Smooth muscle cell (in vitro differentiated cells): ENCODE measurements around the gene SRGAP3. TPM values are rescaled to one million over a fixed set of nuclear protein-coding genes. Genes with fewer than 3 reads are reported as not detected.

Experiments
- DNase-seq: peaks from one replicate; lab custom pipeline; 2025; ENCODE audit not compliant: unreplicated experiment; lab: John Stamatoyannopoulos, UW
- H2AFZ ChIP-seq: fragments of 200-600 bp; sonication (generic); 2 replicates; pipeline ENCODE4 v1.6.0; 2016; ENCODE audit warnings: antibody characterized with exemption, low read depth, mild to moderate bottlenecking
- H3F3A ChIP-seq: fragments of 200-600 bp; sonication (generic); 2 replicates; pipeline ENCODE4 v1.6.0; 2017; ENCODE audit warnings: antibody characterized with exemption, low read depth
- H3K27ac ChIP-seq: fragments of 200-600 bp; sonication (generic); 2 replicates; pipeline ENCODE4 v1.5.1; 2016; ENCODE audit warnings: low read depth, mild to moderate bottlenecking
- H3K27me3 ChIP-seq: fragments of 200-600 bp; sonication (generic); 2 replicates; pipeline ENCODE4 v1.6.1; 2016; ENCODE audit warnings: low read depth, mild to moderate bottlenecking
- H3K36me3 ChIP-seq: fragments of 200-600 bp; sonication (generic); 2 replicates; pipeline ENCODE4 v1.5.1; 2016; ENCODE audit warnings: low read depth
- H3K4me1 ChIP-seq: fragments of 200-600 bp; sonication (generic); 2 replicates; pipeline ENCODE4 v1.5.1; 2016; ENCODE audit warnings: low read depth
- H3K4me2 ChIP-seq: fragments of 200-600 bp; sonication (generic); 2 replicates; pipeline ENCODE4 v1.6.0; 2016; ENCODE audit warnings: mild to moderate bottlenecking
- H3K4me3 ChIP-seq: fragments of 200-600 bp; sonication (generic); 2 replicates; pipeline ENCODE4 v1.5.1; 2016; ENCODE audit warnings: mild to moderate bottlenecking
- H3K79me2 ChIP-seq: fragments of 200-600 bp; sonication (generic); 2 replicates; pipeline ENCODE4 v1.6.0; 2016; ENCODE audit warnings: low read depth, mild to moderate bottlenecking
- H3K9ac ChIP-seq: fragments of 200-600 bp; sonication (generic); 2 replicates; pipeline ENCODE4 v1.6.0; 2016; ENCODE audit warnings: low read depth
- H3K9me3 ChIP-seq: fragments of 200-600 bp; sonication (generic); replicated peaks from 2 replicates; pipeline ENCODE4 v1.5.1; 2016; ENCODE audit warnings: low read depth
- H4K20me1 ChIP-seq: fragments of 200-600 bp; sonication (generic); 2 replicates; pipeline ENCODE4 v1.6.0; 2016; ENCODE audit warnings: low read depth
- whole genome bisulfite sequencing: methylation state at CpG from one replicate; pipeline ENCODE4 v1.1.7; 2016; ENCODE audit warnings: low lambda C conversion rate; 5-methylcytosine and 5-hydroxymethylcytosine counted together
- polyA plus RNA-seq: library from polyadenylated mRNA; unstranded; fragments of >200 nt; fragmentation: Nextera tagmentation; extraction: Ambion mirVana; gene quantifications from 2 replicates; pipeline ENCODE4 v1.2.1, GENCODE V29; 2016
- total RNA-seq: library from RNA; depleted of rRNA; stranded (reverse); fragments of >200 nt; gene quantifications from 2 replicates; pipeline ENCODE4 v1.2.3, GENCODE V29; 2014
- TF ChIP-seq, protein P1 (sequence below): fragments of 200-600 bp; sonication (generic); IDR thresholded peaks from 2 replicates; pipeline ENCODE4 v1.5.1; 2017; ENCODE audit warnings: borderline replicate concordance, mild to moderate bottlenecking, antibody characterized with exemption; ENCODE audit not compliant: insufficient read depth, poor library complexity, severe bottlenecking

Gene SRGAP3
- total and polyA plus RNA-seq, 2 experiments from 2014 or later, result 1.5 to 3.1 TPM

DNA sequence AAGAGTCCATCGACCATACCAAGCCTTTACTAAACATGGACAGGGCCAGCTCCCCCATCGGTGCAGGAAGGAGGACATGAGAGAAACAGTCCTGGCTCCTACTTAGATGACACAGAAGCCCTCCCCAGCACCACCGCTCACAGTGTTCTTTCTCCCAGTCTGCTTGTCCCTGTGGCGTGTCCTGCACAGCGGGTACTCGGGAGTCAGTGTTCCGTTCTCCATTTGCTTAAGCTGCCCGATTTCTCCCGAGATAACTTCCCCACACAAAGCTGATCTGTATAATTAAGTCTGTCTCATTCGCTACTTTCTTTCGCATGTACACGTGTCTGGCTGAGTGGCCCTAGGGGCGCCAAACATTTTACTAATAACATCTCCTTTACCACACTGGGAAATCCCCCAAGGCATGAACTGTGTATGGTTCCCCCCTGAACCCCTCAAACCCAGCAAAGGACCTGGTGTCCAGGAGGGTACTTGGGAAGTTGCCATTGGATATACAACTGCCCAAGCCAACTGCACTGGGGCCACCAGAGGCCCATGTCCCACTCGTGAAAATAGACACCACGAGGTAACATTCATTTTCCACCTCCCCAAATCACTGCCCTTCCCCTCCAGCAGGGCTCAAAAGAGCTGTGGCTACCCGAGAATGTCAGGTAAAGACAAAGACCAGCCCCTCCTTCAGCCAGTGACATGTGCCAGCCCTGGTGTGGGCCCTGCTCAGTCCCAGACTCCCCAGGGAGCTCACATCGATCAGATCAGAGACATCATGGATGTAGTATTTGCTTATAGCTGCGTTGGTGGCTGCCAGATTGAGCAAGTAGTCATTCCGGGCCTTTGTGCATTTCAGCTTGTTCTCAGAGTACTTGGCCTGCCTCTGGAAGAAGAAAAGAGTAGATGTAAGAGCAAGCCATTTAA, 189.7 kb downstream of the SRGAP3 start:
- H3K4me1 ChIP-seq, result no peaks in the 10 kb centered on the region
- WGBS, result 85% methylated on average over 19 of the region's 19 CpGs
- no peak for DNase-seq
- no peak overlapping the region for H3K9ac ChIP-seq
- H3K4me2 ChIP-seq, result no peak overlapping the region
- no peak overlapping the region for H2AFZ ChIP-seq
- no peak overlapping the region for H3K27ac ChIP-seq
- H3K27me3 ChIP-seq, result no peaks in the 10 kb centered on the region
- H3F3A ChIP-seq, result no peaks in the 10 kb centered on the region
- H4K20me1 ChIP-seq, result no peaks in the 10 kb centered on the region
- H3K79me2 ChIP-seq, result no peaks in the 10 kb centered on the region
- no peak overlapping the region for H3K4me3 ChIP-seq
- TF ChIP-seq, protein P1, sequence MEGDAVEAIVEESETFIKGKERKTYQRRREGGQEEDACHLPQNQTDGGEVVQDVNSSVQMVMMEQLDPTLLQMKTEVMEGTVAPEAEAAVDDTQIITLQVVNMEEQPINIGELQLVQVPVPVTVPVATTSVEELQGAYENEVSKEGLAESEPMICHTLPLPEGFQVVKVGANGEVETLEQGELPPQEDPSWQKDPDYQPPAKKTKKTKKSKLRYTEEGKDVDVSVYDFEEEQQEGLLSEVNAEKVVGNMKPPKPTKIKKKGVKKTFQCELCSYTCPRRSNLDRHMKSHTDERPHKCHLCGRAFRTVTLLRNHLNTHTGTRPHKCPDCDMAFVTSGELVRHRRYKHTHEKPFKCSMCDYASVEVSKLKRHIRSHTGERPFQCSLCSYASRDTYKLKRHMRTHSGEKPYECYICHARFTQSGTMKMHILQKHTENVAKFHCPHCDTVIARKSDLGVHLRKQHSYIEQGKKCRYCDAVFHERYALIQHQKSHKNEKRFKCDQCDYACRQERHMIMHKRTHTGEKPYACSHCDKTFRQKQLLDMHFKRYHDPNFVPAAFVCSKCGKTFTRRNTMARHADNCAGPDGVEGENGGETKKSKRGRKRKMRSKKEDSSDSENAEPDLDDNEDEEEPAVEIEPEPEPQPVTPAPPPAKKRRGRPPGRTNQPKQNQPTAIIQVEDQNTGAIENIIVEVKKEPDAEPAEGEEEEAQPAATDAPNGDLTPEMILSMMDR, result no peak
- H3K9me3 ChIP-seq, result no peaks in the 10 kb centered on the region
- H3K36me3 ChIP-seq, result no peaks in the 10 kb centered on the region

DNA sequence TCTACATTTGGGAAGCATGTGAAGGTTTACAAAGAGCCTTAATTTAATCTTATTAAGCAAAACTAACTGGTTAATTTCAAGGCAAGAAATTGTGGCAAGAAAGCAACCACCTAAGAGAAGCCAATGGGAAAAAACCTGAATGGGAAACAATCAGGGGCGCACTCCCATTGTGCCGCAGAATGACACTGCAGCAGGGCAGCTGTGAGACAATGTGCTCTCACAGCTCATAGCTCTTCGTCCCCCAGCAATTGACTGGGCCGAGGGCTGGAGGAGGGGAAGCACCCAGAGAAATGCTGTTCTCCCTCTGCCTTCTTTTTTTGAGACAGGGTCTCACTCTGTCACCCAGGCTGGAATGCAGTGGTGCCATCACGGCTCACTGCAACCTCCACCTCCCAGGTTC, 192.9 kb downstream of the SRGAP3 start:
- no peaks in the 10 kb centered on the region for H3K79me2 ChIP-seq
- no peak overlapping the region for H3K27ac ChIP-seq
- H3K36me3 ChIP-seq, result no peaks in the 10 kb centered on the region
- no peaks in the 10 kb centered on the region for H4K20me1 ChIP-seq
- no peak overlapping the region for H3K4me3 ChIP-seq
- H2AFZ ChIP-seq, result no peak overlapping the region
- no peaks in the 10 kb centered on the region for H3K4me1 ChIP-seq
- H3K4me2 ChIP-seq, result no peak overlapping the region
- no peak for DNase-seq
- no peak overlapping the region for H3K9ac ChIP-seq
- no peaks in the 10 kb centered on the region for H3K27me3 ChIP-seq
- TF ChIP-seq, protein P1, result no peak
- H3K9me3 ChIP-seq, result no peaks in the 10 kb centered on the region
- WGBS, result 75% methylated on average over 5 of the region's 5 CpGs
- no peaks in the 10 kb centered on the region for H3F3A ChIP-seq

DNA sequence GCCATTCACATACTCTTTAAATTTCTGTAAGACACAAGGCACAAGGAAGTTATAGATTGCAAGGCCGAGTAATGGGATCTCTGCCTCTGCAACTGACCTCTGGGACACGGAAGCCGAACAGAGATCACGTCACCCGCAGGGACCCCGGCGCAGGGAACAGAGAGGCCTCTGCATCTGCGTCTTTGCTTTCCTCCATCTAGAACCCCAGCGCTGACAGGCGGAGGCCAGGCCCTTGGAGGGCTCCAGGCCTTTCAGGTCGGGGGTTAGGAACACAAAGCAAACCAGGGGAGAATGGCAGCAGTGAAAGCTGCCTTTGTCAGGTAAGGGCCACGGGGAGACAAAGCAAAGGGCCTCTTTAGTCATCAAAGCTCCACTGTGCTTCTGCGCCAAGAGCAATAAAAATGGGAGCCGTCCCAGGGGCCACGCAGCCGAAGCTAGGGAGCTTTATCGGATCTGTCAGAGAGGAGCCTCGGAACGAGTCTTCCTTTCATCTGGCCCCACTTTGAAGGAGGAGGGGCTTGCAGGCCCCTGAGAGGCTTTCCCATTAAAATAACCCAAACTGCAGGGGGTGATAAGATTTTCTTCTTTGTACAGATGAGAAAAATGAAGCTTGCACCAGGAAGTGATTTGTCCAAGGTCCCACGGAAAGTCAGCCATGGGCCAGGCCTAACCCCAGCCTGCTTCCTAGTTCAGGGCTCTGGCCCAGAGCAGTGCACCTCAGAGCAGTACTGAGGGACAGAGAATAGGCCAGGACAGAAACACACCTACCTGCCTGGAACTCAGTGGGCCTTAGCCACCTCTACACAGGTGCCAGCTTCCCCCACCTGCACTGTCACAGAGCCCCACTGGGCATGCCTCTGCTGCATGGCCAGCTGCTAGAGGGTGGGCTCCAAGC, 201.7 kb downstream of the SRGAP3 start:
- H3K4me1 ChIP-seq, result no peaks in the 10 kb centered on the region
- H2AFZ ChIP-seq, result no peak overlapping the region
- no peaks in the 10 kb centered on the region for H3K9me3 ChIP-seq
- H3K9ac ChIP-seq, result no peak overlapping the region
- no peaks in the 10 kb centered on the region for H3K27me3 ChIP-seq
- no peak overlapping the region for H3K27ac ChIP-seq
- no peaks in the 10 kb centered on the region for H3F3A ChIP-seq
- no peak overlapping the region for H3K4me2 ChIP-seq
- H4K20me1 ChIP-seq, result no peaks in the 10 kb centered on the region
- DNase-seq, result no peak
- TF ChIP-seq, protein P1, result no peak
- no peaks in the 10 kb centered on the region for H3K79me2 ChIP-seq
- H3K36me3 ChIP-seq, result no peaks in the 10 kb centered on the region
- no peak overlapping the region for H3K4me3 ChIP-seq
- WGBS, result 91% methylated on average over 20 of the region's 20 CpGs
